Kidney epithelial cell (primary cell): ENCODE measurements around the gene LSS. TPM values are rescaled to one million over a fixed set of nuclear protein-coding genes. Genes with fewer than 3 reads are reported as not detected.

Experiments used
- DNase-seq: peaks from one replicate; pipeline ENCODE4 v3.0.0-alpha.2; 2010; ENCODE audit warnings: low read depth
- H3K27me3 ChIP-seq: 2 replicates; pipeline ENCODE4 v1.6.0; 2011; ENCODE audit warnings: low read length; ENCODE audit not compliant: control insufficient read depth, insufficient read depth
- H3K36me3 ChIP-seq: 2 replicates; pipeline ENCODE4 v1.5.1; 2011; ENCODE audit warnings: low read length; ENCODE audit not compliant: control insufficient read depth, insufficient read depth
- H3K4me3 ChIP-seq: 2 replicates; pipeline ENCODE4 v1.5.1; 2011; ENCODE audit warnings: low read depth, mild to moderate bottlenecking, control low read depth, low read length
- CTCF ChIP-seq: IDR thresholded peaks from 2 replicates; pipeline ENCODE4 v1.5.1; 2011; ENCODE audit warnings: mild to moderate bottlenecking, moderate library complexity, low read length, control low read depth, inconsistent platforms; ENCODE audit not compliant: insufficient read depth, poor library complexity, severe bottlenecking
- total RNA-seq: library from RNA; depleted of rRNA; stranded (reverse); fragments of >200 nt; gene quantifications from 2 replicates; pipeline ENCODE4 v1.2.3, GENCODE V29; 2015

LSS gene
- total RNA-seq, 1 donor from 2014 or later, result 74.5 TPM

DNA sequence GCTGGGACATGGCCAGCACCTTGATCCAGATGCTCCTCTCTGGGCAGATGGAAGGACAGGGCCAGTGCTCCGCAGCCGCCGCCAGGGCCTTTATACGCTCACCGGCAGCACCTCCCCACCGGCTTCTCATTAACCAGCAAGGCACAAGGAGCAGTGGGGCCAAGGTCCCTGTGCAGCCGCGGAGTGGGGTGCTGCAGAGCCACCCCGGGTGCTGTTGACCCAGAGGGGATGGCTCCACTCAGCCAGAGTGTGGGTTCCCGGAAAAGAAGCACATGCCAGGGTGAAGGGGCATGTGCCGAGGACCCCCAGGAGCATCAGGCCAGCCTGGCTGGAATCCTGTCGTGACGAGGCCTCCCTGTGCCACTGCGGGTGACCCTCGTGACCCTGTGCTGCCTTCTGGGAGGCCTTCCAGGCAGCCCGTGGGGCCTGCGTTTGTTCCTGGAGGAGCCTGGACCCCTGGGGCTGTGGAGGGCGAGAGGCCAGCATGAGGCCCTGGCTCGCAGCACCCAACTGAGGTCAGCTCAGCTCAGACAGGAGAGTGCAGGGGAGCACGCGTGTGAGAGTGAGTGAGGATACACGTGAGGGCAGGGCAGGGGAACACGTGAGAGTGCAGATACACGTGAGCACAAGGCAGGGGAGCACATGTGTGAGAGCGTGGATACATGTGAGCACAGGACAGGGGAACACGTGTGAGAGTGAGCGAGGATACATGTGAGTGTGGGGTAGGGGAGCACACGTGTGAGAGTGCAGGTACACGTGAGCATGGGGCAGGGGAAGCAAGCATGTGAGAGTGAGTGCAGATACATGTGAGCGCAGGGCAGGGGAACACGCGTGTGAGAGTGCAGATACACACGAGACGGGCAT, 72.8 kb downstream of the LSS start, which contains the start of gene FTCD:
FTCD (minus strand) TSS at position 66 of the 864 bp plus-strand sequence; CDS start at position 10, 56 bp downstream.
- DNase-seq, result no peak
- H3K4me3 ChIP-seq, result no peak within 1 kb of the TSS

GRCh38 chr21:46154955-46155513, 73.5 kb downstream of the LSS start:
- DNase-seq, result no peak
- H3K27me3 ChIP-seq, result no peaks in the 10 kb centered on the region
- no peak overlapping the region for H3K4me3 ChIP-seq
- no peak for TF ChIP-seq CTCF
- no peaks in the 10 kb centered on the region for H3K36me3 ChIP-seq

More for the DNA sequence above, 72.8 kb downstream of the LSS start, which contains the start of gene FTCD:
- no peak for TF ChIP-seq CTCF
- Histone ChIP-seq H3K36me3 (no peaks in the 10 kb centered on the region), H3K27me3 (no peaks in the 10 kb centered on the region)

GRCh38 chr21:46154155-46154954, 74.2 kb downstream of the LSS start:
- Histone ChIP-seq H3K27me3 (no peaks in the 10 kb centered on the region), H3K4me3 (no peak overlapping the region), H3K36me3 (no peaks in the 10 kb centered on the region)
- no peak for DNase-seq
- no peak for TF ChIP-seq CTCF

DNA sequence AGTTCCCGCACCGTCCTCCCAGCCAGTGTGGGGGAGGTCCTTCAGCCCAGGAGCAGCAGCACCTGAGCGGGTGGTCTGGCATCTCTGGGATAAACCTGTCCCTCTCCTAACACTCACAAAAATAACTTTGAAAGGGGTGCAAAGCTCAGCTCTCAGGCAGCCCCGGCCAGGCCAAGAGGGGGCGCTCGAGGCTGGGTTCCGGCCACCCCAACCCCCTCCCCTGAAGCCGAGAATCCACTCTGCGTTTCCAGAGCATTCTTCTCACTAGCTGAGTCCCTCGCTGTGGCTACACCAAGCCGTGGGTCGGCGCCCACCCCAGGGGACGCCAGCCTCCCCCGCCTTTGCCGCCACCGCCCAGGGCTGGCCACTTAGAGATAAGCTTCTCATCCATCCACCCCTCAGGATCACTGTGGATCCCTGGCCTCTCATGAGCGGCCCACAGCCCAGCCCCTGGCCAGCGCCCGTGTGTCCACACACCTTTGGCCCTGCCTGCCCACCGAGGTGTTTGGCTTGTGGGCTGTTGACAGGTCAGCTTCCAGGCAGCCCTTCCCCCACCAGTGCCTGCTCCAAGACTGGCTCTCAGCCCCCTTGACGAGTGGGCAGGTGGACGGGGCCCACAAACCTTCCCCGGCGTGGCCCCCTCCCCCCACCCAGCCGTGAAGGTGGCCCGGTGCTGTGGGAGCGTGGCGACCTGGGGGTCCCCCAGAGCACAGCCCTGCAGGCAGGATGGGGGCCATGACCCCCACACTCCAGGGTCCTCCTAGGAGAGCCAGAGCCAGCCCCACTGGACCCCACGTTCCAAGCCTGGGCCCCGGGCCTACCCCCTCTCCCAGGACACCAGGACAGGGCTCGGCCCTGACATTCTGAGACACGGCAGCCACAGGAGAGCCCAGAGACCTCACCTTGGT, 75.1 kb downstream of the LSS start:
- peak; percentile 98 for TF ChIP-seq CTCF
- no peaks in the 10 kb centered on the region for H3K36me3 ChIP-seq
- no peak for DNase-seq
- no peak overlapping the region for H3K4me3 ChIP-seq
- no peaks in the 10 kb centered on the region for H3K27me3 ChIP-seq

DNA sequence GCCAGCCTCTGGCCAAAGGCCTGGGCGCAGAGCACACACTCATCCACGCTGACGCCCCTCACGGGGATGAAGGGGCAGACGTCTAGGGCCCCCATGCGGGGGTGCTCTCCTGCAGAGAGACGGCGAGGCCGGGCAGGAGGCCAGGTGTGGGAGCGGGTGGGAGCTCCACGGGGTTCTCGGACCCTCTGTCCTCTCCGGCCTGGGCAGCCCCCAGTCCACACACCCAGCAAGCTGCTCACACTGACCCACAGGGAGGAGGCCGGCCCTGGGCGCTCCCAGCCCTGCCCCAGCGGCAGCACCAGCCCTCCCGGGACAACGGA, 75.7 kb downstream of the LSS start:
- no peak for TF ChIP-seq CTCF
- no peak overlapping the region for H3K4me3 ChIP-seq
- DNase-seq, result no peak
- no peaks in the 10 kb centered on the region for H3K27me3 ChIP-seq
- no peaks in the 10 kb centered on the region for H3K36me3 ChIP-seq
